NCI-H1105 treated with DMSO at 0.1 percent for 48 hours (cell line): Measurements from ENCODE around the gene ROPN1L.
"Not testable (repeated sequence)": the region's sequence is repeated elsewhere in the genome, so short reads cannot be mapped to it uniquely, and the experiment has no call there.

Experiments
- DNase-seq: peaks from one replicate; lab custom pipeline; 2025; lab: John Stamatoyannopoulos, UW

The ROPN1L gene

GRCh38 chr5:10441083-10441991 lies at the start of gene ROPN1L:
ROPN1L (plus strand) TSS chr5:10441879; CDS start chr5:10442168, 289 bp downstream.
- DNase-seq, result peak; percentile 84

GRCh38 chr5:10392567-10393328 lies 48.9 kb upstream of the ROPN1L start:
- DNase-seq, result not testable (repeated sequence)

DNA sequence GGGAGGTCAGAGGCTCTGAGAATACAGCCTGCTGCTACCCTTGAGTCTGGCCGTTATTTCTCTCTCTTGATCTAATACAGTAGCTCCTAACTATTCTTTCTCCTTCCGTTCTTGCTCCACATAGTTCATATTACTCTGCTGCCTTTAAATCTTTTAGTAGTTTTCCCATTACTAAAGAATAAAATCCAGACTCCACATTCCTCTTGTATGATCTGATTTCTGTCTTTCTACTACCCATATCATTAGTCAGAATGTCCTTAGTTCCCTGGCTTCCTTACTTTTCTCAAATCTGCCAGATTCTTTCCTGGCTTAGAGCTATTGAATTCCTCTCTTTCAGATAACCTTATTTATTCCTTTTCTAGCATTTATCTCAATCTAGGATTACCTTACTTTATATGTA lies 48.2 kb upstream of the ROPN1L start:
- DNase-seq, result no peak

- no peak for DNase-seq
Observed at GRCh38 chr5:10396552-10396951, 45.1 kb upstream of the ROPN1L start.

GRCh38 chr5:10399839-10400238 lies 41.8 kb upstream of the ROPN1L start:
- no peak for DNase-seq

DNA sequence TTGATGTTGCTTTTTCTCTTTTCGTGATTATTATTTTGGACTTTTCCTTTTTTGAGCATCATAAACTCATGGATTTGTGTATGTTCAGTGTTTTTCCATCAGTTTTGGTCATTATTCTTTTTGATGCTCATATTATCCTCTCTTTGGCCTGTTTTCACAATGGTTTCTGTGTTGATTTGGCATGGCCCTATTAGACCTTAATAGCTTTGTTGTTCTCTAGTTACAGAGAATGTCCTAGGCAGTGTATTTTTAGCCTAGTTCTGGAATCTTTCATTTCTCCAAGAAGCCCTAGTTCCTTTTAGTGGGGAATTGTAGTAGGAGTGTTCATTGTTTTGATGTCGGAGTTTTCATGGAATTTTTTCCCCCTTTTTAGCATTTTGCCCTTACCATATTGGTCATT lies 41.3 kb upstream of the ROPN1L start:
- DNase-seq, result no peak

- DNase-seq, result no peak
Observed at GRCh38 chr5:10400831-10401230, 40.8 kb upstream of the ROPN1L start.

DNA sequence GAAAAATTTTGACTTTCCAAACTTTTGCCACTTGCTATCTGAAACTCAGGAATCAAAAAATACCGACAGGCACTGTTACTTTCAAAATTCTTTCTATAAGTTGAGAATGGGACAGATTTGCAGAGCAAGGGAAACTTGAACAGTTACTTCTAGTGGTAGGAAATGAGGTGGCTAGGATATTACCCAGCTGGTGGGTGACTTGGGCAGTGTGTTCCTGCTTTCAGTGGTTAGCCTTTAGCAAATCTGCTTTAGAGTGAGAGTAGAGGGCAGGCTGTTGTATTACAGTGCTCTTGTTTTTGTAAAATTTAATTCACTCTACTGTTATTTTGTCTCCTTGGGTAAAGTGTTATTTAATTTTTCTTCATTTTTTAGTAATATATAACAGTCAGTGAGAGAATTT lies 40.2 kb upstream of the ROPN1L start:
- no peak for DNase-seq

DNA sequence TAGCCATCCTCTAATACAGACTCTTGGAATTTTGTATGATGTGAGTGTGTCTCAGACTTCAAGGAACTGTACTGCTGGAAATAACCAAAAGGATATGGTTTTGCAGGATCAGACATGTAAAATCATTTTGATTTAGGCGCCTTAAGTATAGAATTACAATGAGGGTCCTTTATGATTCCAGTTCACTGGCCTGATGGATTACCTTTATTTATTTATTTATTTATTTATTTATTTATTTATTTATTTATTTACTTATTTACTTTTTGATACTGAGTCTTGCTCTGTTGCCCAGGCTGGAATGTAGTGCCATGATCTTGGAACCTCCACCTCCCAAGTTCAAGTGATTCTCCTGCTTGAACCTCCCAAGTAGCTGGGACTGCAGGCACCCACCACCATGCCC lies 37.9 kb upstream of the ROPN1L start:
- no peak for DNase-seq

GRCh38 chr5:10406651-10407050 lies 35.0 kb upstream of the ROPN1L start:
- no peak for DNase-seq

DNA sequence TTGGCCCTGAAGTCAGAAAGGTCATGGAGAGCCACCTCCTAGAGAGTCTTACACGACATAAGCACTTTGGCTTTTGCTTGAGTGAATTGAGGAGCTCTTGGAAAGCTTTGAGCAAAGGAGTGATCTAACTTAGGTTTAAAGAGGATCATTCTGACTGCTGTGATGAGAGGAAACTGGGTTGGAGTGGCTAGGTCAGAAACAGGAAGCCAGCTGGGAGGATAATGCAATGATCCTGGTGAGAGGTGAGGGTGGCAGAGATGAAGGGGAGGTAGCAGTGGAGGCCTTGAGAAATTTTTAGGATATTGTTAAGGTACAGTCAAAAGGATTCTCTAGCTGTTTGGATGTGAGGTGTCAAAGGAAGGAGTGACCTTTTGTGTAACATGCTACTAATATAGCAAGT lies 32.2 kb upstream of the ROPN1L start:
- DNase-seq, result no peak

- DNase-seq, result no peak
Observed at GRCh38 chr5:10410662-10411061, 31.0 kb upstream of the ROPN1L start.

DNA sequence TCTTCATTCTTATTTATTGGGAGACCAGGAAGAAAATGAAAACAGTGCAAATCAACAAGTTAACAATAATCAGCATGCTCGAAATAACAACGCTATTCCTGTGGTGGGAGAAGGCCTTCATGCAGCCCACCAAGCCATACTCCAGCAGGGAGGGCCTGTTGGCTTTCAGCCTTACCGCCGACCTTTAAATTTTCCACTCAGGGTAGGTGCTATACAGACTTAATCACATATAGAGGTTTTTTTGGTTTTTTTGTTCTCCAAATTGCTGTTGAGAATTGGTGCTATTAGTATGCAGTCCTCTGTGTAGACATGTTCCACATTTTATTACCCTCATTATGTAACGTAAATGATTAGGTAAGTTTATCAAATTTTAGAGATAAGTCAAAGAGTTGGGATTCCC lies 30.3 kb upstream of the ROPN1L start:
- DNase-seq, result no peak

DNA sequence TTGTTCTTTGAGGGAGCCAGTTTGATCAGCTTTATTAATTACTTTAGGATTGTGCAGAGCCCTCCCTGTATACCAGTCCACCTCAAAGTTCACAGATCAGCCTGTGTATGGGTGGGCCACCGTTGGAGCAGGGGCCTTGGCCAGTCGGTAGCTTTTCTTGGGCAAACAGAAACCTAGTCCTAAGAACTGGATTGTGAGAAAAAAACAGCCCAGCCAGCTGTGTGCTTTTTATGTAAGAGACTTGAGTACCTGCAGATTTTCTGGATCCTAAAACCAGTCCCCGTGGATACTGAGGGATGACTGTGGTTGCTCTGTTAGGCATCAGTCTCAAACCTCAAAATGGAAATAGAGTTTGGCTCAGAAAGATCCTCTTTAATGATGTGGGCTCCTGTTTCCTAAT lies 24.8 kb upstream of the ROPN1L start:
- no peak for DNase-seq

DNA sequence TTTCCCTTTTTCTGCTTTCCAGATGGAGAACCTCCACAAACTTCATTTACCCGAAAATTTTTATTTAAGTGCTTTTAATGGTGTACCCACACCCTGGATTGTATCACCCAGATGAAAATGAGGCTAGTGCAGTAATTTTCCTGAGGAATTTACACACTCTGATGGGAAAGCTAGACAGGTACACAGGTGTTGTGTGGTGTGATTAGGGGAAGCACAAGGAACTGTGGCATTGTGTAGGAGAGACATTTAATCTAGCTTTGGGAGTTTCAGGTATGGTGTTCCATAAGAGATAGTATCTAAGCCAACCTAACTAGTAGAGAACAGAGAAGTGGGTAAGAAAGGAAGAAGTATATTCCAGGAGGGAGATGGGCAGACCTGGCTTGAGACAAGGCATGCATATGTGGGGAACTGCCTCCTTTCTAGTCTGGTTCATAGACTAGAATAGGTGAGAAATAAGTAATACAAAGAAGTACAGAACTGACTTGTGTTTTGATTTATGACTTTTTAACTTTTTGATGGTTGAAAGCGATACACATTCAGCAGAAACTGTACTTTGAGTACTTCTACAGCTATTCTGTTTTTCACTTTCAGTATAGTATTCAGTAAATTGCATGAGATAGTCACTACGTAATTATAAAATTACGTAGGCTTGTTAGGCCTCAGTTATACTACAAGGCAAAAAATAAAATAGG lies 22.9 kb upstream of the ROPN1L start:
- DNase-seq, result no peak

DNA sequence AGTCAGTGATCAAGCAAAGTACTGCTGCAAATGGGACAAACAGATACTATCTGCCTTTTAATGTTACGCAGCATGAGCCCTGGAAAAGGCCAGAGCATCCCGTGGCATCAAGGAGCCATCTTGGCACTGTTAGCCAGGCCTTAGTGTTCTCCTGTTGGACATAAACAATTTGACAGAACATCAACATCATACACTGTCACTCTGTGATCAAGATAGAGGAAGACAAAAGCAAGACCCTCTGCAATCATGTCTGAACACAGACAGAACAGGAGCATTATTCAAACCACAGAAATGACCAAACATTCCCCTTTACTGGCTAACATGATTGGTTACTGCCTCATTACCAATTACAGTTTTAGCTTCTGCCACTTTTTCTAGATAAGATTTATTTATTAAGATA lies 21.2 kb upstream of the ROPN1L start:
- no peak for DNase-seq

DNA sequence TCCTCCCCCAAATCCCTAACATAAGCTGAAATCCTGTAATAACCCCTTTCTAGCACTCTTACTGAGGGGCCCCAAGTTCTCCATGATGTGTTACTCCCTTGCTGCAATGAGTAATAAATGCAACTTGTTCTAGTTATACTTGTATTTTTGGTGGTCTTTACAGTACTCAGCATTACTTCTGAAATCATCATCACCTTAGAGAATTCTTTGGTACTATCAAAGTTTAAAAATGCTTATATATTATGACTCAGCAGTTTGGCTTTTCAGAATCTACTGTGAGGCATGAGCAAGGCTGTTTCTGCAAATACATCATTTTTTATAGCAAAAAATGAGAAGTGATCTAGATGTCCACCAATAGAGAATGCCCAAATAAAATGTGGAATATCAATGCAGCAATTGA lies 20.7 kb upstream of the ROPN1L start:
- DNase-seq, result no peak

- DNase-seq, result no peak
Observed at GRCh38 chr5:10421896-10422691, 19.6 kb upstream of the ROPN1L start.

GRCh38 chr5:10423022-10423421 lies 18.7 kb upstream of the ROPN1L start:
- DNase-seq, result no peak

DNA sequence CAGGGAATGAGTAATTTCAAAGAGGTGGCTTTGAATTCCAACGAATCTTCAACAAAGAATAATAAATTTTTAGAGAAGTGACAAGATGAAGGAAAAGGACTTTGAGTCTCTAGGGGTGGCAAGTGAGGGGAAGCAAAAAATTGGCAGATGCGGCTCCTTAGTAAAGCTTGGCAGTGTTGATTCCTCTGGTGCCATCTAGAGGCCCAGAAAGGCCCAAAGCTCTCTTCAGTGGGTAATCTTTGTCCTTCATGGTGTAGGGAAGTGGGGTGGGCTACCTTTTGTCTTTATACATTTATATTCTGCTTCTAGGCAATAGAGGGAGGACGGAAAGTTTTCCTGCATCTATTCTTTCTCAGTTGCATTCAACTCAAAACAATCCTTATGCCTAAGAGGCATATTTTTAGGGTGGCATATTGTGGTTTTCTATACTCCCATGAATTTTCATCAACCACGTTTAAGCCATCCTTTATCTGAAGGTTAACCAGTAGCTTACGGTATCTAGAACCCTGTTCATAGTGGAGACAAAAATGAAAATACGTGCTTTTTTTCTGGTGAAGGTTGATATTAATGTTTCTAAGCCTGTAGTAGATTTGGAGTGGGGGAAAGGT lies 17.5 kb upstream of the ROPN1L start:
- DNase-seq, result peak; percentile 40

DNA sequence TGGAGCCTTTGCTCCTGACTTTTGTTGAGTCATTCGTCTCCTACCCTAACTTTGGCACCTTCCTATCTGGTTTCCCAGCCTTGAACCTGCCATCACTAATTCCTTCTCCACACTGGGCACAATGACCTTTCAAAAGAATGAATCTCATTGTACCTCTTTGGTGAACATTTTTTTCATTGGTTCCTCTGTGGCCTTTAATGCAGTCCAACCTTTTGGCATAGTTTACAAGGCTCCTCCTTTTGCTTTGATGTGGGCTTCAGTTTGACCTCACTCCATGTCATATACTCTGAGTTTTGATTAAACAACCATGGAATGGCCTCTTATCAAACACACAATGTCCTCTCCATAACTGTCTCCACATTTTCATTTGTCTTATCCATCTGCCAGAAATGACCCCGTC lies 14.5 kb upstream of the ROPN1L start:
- DNase-seq, result no peak
